COLO829 (cell line): Measurements from ENCODE around the gene TAF1A.

Experiments
- DNase-seq: peaks from one replicate; pipeline ENCODE4 v3.0.0; 2012; ENCODE audit warnings: low spot score

The TAF1A gene

GRCh38 chr1:222535455-222535854 lies 54.3 kb downstream of the TAF1A start:
- DNase-seq, result no peak

DNA sequence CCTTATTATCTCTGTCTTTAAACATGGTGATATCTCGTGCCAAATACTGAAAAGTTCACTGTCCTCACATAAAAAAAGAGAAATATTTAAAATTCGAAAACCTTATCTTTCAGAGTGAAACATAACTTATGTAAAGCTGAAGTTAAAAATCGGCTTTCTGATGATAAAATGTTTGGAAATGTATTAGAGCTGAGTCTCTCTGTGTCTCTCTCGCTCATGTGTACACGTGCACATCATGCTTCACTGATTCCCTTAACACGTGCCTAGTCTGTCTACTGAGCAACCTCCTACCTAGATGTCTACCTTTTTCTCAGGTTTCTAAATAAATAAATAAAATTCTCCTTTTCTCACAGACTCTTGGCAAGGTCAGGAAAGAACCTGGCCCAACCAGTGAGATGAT lies 58.9 kb downstream of the TAF1A start:
- no peak for DNase-seq

DNA sequence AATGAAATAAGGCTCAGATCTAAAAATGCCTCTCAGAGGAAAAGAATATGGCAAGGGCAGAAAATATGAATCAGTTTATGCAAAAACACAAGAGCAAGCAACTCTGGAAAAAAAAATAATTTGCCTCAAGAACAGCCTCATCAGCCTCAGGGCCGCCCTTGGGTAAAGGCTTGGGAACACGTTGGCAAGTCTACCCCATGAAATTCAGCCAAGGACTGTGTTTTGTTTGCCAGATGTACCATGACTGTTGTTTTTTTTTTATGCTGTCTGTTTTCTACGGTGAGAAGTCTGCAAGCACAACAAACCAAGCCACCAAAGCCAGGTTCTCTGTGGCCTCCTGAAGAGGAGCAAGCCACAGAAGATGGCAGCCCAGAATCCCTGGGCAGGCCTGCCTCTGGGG lies 59.8 kb downstream of the TAF1A start:
- no peak for DNase-seq

GRCh38 chr1:222529181-222529580 lies 60.6 kb downstream of the TAF1A start:
- DNase-seq, result no peak

- DNase-seq, result no peak
Observed at GRCh38 chr1:222525951-222526350, 63.8 kb downstream of the TAF1A start.

DNA sequence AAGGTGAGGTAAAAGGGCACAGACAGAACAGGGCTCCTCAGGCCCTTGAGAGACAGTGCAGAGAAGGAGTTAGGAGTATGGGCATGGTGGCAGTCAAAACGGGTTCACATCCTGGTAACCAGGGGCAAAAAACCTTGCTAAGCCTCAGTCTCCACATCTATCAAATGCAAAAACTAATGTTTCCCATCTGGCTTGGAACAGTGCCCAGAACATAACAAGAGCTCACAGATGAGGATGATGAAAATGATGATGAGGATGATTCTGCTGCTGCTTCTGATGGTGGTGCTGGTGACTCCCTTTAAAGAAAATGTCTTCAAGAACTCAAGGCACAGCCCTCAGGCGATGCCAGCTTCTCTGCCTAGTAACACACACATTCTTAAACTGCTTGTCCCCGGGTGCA lies 65.9 kb downstream of the TAF1A start:
- no peak for DNase-seq

GRCh38 chr1:222522105-222522915 lies 67.4 kb downstream of the TAF1A start:
- no peak for DNase-seq

- no peak for DNase-seq
Observed at GRCh38 chr1:222521299-222522104, 68.2 kb downstream of the TAF1A start.
